Measurements from ENCODE around the gene HPCAL1.

GRCh38 chr2:10365412-10365811 lies 62.7 kb downstream of the HPCAL1 start:
- TF ChIP-seq CTCF (IDR thresholded peaks at IDR 0.05): no peak
- no peak for TF ChIP-seq POLR2A (IDR thresholded peaks at IDR 0.05)
